Caco-2 (cell line): ENCODE results near the gene KATNAL1. TPM values are rescaled to one million over a fixed set of nuclear protein-coding genes. Genes with fewer than 3 reads are reported as not detected.

ENCODE experiments used
- BruUV-seq: library from RNA; stranded (reverse); fragments of 400-500 nt; replicated peaks from 2 replicates; lab custom pipeline; 2021; lab: Mats Ljungman, UMichigan
- CTCF ChIA-PET: fragments of 300-600 bp; sonication (Branson Sonifier 250); formaldehyde crosslinking; loops from one replicate; lab custom pipeline; 2022; ENCODE audit warnings: antibody characterized with exemption; lab: Charles Lee
- POLR2A ChIA-PET: fragments of 300-600 bp; sonication (Branson Sonifier 250); formaldehyde crosslinking; loops from one replicate; lab custom pipeline; 2022; ENCODE audit warnings: antibody characterized with exemption; lab: Charles Lee
- DNase-seq, 2 experiments: peaks; one replicate each; pipeline versions ENCODE4 v3.0.0 to v3.0.0-alpha.2; 2020 to 2022
- H3K27me3 ChIP-seq: replicated peaks from 2 replicates; pipeline ENCODE4 v1.6.0; 2011; ENCODE audit warnings: low read length; ENCODE audit not compliant: control insufficient read depth, insufficient read depth
- H3K36me3 ChIP-seq: 2 replicates; pipeline ENCODE4 v1.5.1; 2011; ENCODE audit warnings: low read length; ENCODE audit not compliant: control insufficient read depth, insufficient read depth
- H3K4me1 ChIP-seq: fragments of 250-450 bp; sonication (Bioruptor Pico); 2 replicates; pipeline ENCODE4 v1.5.1; 2020; ENCODE audit warnings: mild to moderate bottlenecking
- H3K4me3 ChIP-seq: 2 replicates; pipeline ENCODE4 v1.5.1; 2011; ENCODE audit warnings: low read depth, mild to moderate bottlenecking, control low read depth, low read length
- H3K9me3 ChIP-seq: fragments of 250-450 bp; sonication (Bioruptor Pico); 2 replicates; pipeline ENCODE4 v1.5.1; 2020; ENCODE audit warnings: mild to moderate bottlenecking, moderate library complexity
- H3K27ac Mint-ChIP-seq: one replicate; pipeline ENCODE4 v1.8.0; 2022; ENCODE audit warnings: mixed read lengths; ENCODE audit not compliant: unreplicated experiment
- H3K27me3 Mint-ChIP-seq: one replicate; pipeline ENCODE4 v1.8.0; 2022; ENCODE audit warnings: mixed read lengths; ENCODE audit not compliant: insufficient read depth, unreplicated experiment
- H3K36me3 Mint-ChIP-seq: one replicate; pipeline ENCODE4 v1.8.0; 2022; ENCODE audit warnings: mild to moderate bottlenecking, mixed read lengths; ENCODE audit not compliant: insufficient read depth, unreplicated experiment
- H3K4me1 Mint-ChIP-seq: one replicate; pipeline ENCODE4 v1.8.0; 2022; ENCODE audit warnings: low read depth, mixed read lengths; ENCODE audit not compliant: unreplicated experiment
- H3K4me3 Mint-ChIP-seq: one replicate; pipeline ENCODE4 v1.8.0; 2022; ENCODE audit warnings: mild to moderate bottlenecking, moderate library complexity, mixed read lengths; ENCODE audit not compliant: unreplicated experiment
- H3K9me3 Mint-ChIP-seq: one replicate; pipeline ENCODE4 v1.8.0; 2022; ENCODE audit warnings: mixed read lengths; ENCODE audit not compliant: unreplicated experiment
- intact Hi-C: fragments of 100-400 bp; cut with micrococcal nuclease; formaldehyde crosslinking; loops from one replicate; pipeline ENCODE4 v1.10.0; 2022; ENCODE audit not compliant: unreplicated experiment
- total RNA-seq: library from RNA; stranded (reverse); gene quantifications from 2 replicates; pipeline ENCODE4 v1.2.3, GENCODE V29; 2022
- TF ChIP-seq, protein P1 (sequence below), 2 experiments: fragments of 200-600 bp in 1 of 2; IDR thresholded peaks; 1 replicate in 1 of 2; 2 replicates in 1 of 2; pipeline versions ENCODE4 v1.5.1 to v1.8.0; 2011 to 2022; ENCODE audit warnings: antibody characterized with exemption in 1 of 2, control low read depth in 1 of 2, inconsistent platforms in 1 of 2, low read depth in 1 of 2, low read length in 1 of 2, mild to moderate bottlenecking in 1 of 2, moderate library complexity in 1 of 2; ENCODE audit not compliant: insufficient read depth in 1 of 2, severe bottlenecking in 1 of 2, unreplicated experiment in 1 of 2

Gene KATNAL1
- total RNA-seq, 1 experiment from 2014 or later = 8.1 TPM

DNA sequence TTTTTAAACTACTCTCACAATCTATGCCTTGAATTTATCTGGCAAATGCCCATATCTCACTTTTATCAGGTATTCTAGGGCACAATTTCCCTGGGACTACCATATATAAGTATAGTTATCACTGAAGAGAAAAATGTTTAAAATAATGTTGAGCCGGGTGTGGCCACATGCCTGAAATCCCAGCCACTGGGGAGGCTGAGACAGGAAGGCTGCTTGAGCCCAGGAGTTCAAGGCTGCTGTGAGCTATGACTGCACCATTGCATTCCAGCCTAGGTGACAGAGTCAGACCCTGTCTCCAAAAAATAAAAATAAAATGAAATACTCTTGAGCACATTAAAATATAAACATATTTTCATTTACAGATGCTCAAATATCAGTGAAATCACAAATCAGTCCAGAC lies 4.1 kb downstream of the KATNAL1 start:
- Histone ChIP-seq H3K4me3 (no peak overlapping the region), H3K36me3 (no peaks in the 10 kb centered on the region), H3K27me3 (no peaks in the 10 kb centered on the region), H3K9me3 (no peaks in the 10 kb centered on the region; the same call in 1 of the 2 replicates), H3K4me1 (0 out of 2 replicates have a peak, but pooled peaks cover 5% of the 10 kb centered on the region)
- intact Hi-C loops = loop anchor here (10.0 kb wide), 2 partner anchors 162 to 168 kb away; partner anchors contain the start of gene HMGB1
- POLR2A ChIA-PET = no interaction called here
- H3K36me3 Mint-ChIP-seq = no peaks in the 10 kb centered on the region
- H3K4me1 Mint-ChIP-seq = peaks cover 6% of the 10 kb centered on the region
- no peak overlapping the region for H3K4me3 Mint-ChIP-seq
- DNase-seq = no peak
- BruUV-seq = no TSS peak
- TF ChIP-seq, protein P1, sequence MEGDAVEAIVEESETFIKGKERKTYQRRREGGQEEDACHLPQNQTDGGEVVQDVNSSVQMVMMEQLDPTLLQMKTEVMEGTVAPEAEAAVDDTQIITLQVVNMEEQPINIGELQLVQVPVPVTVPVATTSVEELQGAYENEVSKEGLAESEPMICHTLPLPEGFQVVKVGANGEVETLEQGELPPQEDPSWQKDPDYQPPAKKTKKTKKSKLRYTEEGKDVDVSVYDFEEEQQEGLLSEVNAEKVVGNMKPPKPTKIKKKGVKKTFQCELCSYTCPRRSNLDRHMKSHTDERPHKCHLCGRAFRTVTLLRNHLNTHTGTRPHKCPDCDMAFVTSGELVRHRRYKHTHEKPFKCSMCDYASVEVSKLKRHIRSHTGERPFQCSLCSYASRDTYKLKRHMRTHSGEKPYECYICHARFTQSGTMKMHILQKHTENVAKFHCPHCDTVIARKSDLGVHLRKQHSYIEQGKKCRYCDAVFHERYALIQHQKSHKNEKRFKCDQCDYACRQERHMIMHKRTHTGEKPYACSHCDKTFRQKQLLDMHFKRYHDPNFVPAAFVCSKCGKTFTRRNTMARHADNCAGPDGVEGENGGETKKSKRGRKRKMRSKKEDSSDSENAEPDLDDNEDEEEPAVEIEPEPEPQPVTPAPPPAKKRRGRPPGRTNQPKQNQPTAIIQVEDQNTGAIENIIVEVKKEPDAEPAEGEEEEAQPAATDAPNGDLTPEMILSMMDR (IDR thresholded peaks at IDR 0.05; ENCODE audit: insufficient read depth in 1 of 2, low read depth in 1 of 2, low read length in 1 of 2, severe bottlenecking in 1 of 2, unreplicated experiment in 1 of 2) = no peak
- H3K9me3 Mint-ChIP-seq = no peaks in the 10 kb centered on the region
- CTCF ChIA-PET = no interaction called here
- H3K27me3 Mint-ChIP-seq = no peaks in the 10 kb centered on the region
- H3K27ac Mint-ChIP-seq = no peak overlapping the region

DNA sequence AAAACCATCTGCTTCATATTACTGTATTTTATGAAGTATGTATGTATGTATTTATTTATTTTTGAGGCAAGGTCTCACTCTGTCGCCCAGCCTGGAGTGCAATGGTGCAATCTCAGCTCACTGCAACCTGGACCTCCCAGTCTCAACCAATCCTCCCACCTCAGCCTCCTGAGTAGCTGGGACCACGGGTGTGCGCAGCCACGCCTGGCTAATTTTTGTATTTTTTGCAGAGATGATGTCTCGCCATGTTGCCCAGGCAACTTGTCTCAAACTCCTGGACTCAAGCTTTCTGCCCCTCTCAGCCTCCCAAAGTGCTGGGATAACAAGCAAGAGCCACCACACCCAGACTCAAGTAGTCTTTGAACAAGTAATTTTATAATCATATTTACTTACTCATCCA lies 5.5 kb downstream of the KATNAL1 start:
- ChIA-PET CTCF (no interaction called here), POLR2A (no interaction called here)
- Mint-ChIP-seq H3K4me3 (no peak overlapping the region), H3K4me1 (peaks cover 6% of the 10 kb centered on the region), H3K9me3 (no peaks in the 10 kb centered on the region), H3K27me3 (no peaks in the 10 kb centered on the region), H3K27ac (no peak overlapping the region), H3K36me3 (no peaks in the 10 kb centered on the region)
- no peak for DNase-seq
- TF ChIP-seq, protein P1 (IDR thresholded peaks at IDR 0.05; ENCODE audit: insufficient read depth in 1 of 2, low read depth in 1 of 2, low read length in 1 of 2, severe bottlenecking in 1 of 2, unreplicated experiment in 1 of 2) = no peak
- no peak overlapping the region for H3K4me3 ChIP-seq
- H3K4me1 ChIP-seq = no peaks in the 10 kb centered on the region
- intact Hi-C loops = loop anchor here (10.0 kb wide), 2 partner anchors 163 to 167 kb away; partner anchors contain the start of gene HMGB1
- no TSS peak for BruUV-seq
- no peaks in the 10 kb centered on the region for H3K27me3 ChIP-seq
- no peaks in the 10 kb centered on the region for H3K9me3 ChIP-seq
- H3K36me3 ChIP-seq = no peaks in the 10 kb centered on the region

DNA sequence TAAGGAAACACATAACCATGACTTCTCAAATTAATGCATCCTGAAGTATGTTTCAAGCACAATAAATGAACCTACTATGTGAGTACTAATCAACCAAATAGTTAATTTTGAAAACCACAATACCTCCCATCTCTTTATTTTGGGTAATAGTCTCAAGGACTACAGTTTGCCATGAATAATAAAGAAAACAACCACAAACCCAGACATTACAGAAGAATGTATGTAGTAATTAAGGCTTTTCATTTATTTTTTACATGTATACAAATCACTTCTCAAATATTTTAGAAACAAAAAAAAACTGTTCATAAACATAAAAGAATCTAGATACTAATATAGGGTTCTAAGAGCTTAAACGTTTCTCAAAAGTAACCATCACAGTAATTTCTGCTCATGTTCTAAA lies 6.8 kb downstream of the KATNAL1 start:
- Histone ChIP-seq H3K9me3 (no peaks in the 10 kb centered on the region), H3K36me3 (no peaks in the 10 kb centered on the region), H3K4me3 (no peak overlapping the region), H3K4me1 (no peaks in the 10 kb centered on the region), H3K27me3 (no peaks in the 10 kb centered on the region)
- no peaks in the 10 kb centered on the region for H3K36me3 Mint-ChIP-seq
- CTCF ChIA-PET = no interaction called here
- peaks cover 6% of the 10 kb centered on the region for H3K4me1 Mint-ChIP-seq
- intact Hi-C loops = loop anchor here (10.0 kb wide), 2 partner anchors 164 to 166 kb away; partner anchors contain the start of gene HMGB1
- no peaks in the 10 kb centered on the region for H3K27me3 Mint-ChIP-seq
- H3K27ac Mint-ChIP-seq = no peak overlapping the region
- BruUV-seq = no TSS peak
- POLR2A ChIA-PET = no interaction called here
- TF ChIP-seq, protein P1 (IDR thresholded peaks at IDR 0.05; ENCODE audit: insufficient read depth in 1 of 2, low read depth in 1 of 2, low read length in 1 of 2, severe bottlenecking in 1 of 2, unreplicated experiment in 1 of 2) = no peak
- H3K4me3 Mint-ChIP-seq = no peak overlapping the region
- DNase-seq = no peak
- no peaks in the 10 kb centered on the region for H3K9me3 Mint-ChIP-seq
